ENCODE data around the gene ALS2CL. TPM values are rescaled to one million over a fixed set of nuclear protein-coding genes. Genes with fewer than 3 reads are reported as not detected.

Gene ALS2CL
- total and polyA plus RNA-seq, 12 donors: 1.5 to 48.3 (median 10.1) TPM

GRCh38 chr3:46672349-46672695, 21.2 kb downstream of the ALS2CL start:
- Histone ChIP-seq H3K9me3 (replicated peaks in 1 of 3) (no peaks in the 10 kb centered on the region), H3K27me3 (no peaks in the 10 kb centered on the region), H3K4me1 (replicated peaks in 1 of 2) (no peaks in the 10 kb centered on the region), H3K27ac (no peak overlapping the region), H3K36me3 (replicated peaks in 1 of 2) (no peaks in the 10 kb centered on the region), H3K4me3 (no peak overlapping the region)
- DNase-seq: peak in 2 of 7 donors; percentile 0 to 35
- 92 to 100% (median 93%) methylated on average over 5 to 6 of the region's 6 CpGs for WGBS, 4 donors
- TF ChIP-seq POLR2A (IDR thresholded peaks at IDR 0.05) (no peak), CTCF (IDR thresholded peaks at IDR 0.05) (no peak)
- intact Hi-C loops (cut with DNase I): no loop called here

GRCh38 chr3:46671541-46672348, 21.7 kb downstream of the ALS2CL start:
- H3K27me3 ChIP-seq: no peaks in the 10 kb centered on the region
- no peaks in the 10 kb centered on the region for H3K36me3 ChIP-seq (replicated peaks in 1 of 2)
- no peaks in the 10 kb centered on the region for H3K9me3 ChIP-seq (replicated peaks in 1 of 3)
- no peak overlapping the region for H3K27ac ChIP-seq
- TF ChIP-seq CTCF (IDR thresholded peaks at IDR 0.05): no peak
- TF ChIP-seq POLR2A (IDR thresholded peaks at IDR 0.05): no peak
- no peaks in the 10 kb centered on the region for H3K4me1 ChIP-seq (replicated peaks in 1 of 2)
- 92 to 96% (median 93%) methylated on average over 20 to 25 of the region's 25 CpGs for WGBS, 4 donors
- intact Hi-C loops (cut with DNase I): no loop called here
- no peak overlapping the region for H3K4me3 ChIP-seq
- peak; percentile 0 to 42 (median 10) for DNase-seq

GRCh38 chr3:46670891-46671427, 22.5 kb downstream of the ALS2CL start:
- no peaks in the 10 kb centered on the region for H3K9me3 ChIP-seq (replicated peaks in 1 of 3)
- no peaks in the 10 kb centered on the region for H3K27me3 ChIP-seq
- intact Hi-C loops (cut with DNase I): no loop called here
- peak in 5 of 7 donors; percentile 0 to 13 (median 6) for DNase-seq
- no peaks in the 10 kb centered on the region for H3K4me1 ChIP-seq (replicated peaks in 1 of 2)
- H3K4me3 ChIP-seq: no peak overlapping the region
- 91 to 98% (median 98%) methylated on average over 4 of the region's 4 CpGs; no CpG with 5 or more reads in 1 of the 4 donors for WGBS, 4 donors
- H3K27ac ChIP-seq: no peak overlapping the region
- TF ChIP-seq POLR2A (IDR thresholded peaks at IDR 0.05) (no peak), CTCF (IDR thresholded peaks at IDR 0.05) (no peak)
- H3K36me3 ChIP-seq (replicated peaks in 1 of 2): no peaks in the 10 kb centered on the region

- no peak overlapping the region for H3K27ac ChIP-seq
- intact Hi-C loops (cut with DNase I): no loop called here
Observed at GRCh38 chr3:46670000-46670890, 23.2 kb downstream of the ALS2CL start.

More at GRCh38 chr3:46670000-46670890, 23.2 kb downstream of the ALS2CL start:
- H3K36me3 ChIP-seq (replicated peaks in 1 of 2): no peaks in the 10 kb centered on the region
- no peaks in the 10 kb centered on the region for H3K9me3 ChIP-seq (replicated peaks in 1 of 3)
- no peak overlapping the region for H3K4me3 ChIP-seq
- H3K27me3 ChIP-seq: no peaks in the 10 kb centered on the region
- H3K4me1 ChIP-seq (replicated peaks in 1 of 2): no peaks in the 10 kb centered on the region
- peak in 6 of 7 donors; percentile 0 to 33 (median 7) for DNase-seq
- WGBS, 4 donors: 85 to 95% (median 87%) methylated on average over 13 to 17 of the region's 17 CpGs
- no peak for TF ChIP-seq CTCF (IDR thresholded peaks at IDR 0.05)
- TF ChIP-seq POLR2A (IDR thresholded peaks at IDR 0.05): no peak
